ENCODE results near the gene RAB27B.

Gene RAB27B

DNA sequence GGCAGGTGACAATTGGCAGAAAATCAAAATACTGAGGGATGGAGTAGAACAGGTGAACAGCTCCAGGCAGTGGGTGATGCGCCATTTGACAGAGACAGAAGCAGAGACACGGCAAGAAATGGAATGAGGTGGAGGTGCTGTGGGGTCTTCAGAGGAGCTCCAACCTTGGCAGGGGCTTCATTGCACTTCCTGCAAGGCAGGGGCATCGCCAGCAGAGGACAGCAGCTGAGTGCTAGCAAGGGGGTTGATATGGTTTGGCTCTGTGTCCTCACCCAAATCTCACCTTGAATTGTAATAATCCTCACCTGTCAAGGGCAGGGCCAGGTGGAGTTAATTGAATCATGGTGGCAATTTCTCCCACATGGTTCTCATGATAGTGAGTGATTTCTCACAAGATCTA is 88.2 kb downstream of the RAB27B start:
- no peak for DNase-seq

DNA sequence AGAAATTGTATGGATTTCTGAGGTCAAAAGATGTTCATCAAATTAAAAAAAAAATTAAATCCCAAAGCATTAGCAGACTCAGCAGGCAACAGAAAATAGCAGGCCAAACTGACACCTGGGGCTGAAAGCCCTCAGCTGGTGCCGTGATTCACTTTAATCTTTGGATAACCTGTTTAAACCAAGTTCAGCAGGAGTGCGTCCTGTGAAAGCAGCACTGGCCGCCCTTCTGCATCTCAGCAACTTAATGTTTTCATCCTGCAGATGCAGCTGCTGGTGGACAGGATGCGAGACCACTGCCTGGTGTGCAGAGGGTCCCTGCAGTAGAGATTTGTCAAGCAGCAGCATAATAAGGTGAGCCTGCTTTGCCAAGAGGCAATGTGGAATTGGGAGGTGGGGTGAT is 89.8 kb downstream of the RAB27B start:
- DNase-seq: no peak

DNA sequence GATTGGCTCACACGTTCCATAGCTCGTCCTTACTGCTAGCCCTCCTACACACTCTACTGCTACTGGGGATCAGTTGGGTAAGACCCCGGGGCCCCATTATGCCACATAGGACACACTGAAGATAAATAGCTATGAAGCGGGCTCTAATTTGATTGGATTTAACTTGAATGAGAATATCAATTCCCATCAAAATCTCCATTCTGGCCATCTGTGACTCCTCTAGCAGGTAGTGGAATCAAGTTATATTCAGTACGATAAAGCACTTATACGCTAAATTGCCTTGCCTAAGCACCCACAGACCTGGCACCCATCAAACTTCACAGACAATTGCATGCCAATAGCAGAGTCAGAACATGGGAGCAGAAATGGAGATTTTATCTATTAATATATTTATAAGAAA is 91.1 kb downstream of the RAB27B start:
- DNase-seq: no peak

DNA sequence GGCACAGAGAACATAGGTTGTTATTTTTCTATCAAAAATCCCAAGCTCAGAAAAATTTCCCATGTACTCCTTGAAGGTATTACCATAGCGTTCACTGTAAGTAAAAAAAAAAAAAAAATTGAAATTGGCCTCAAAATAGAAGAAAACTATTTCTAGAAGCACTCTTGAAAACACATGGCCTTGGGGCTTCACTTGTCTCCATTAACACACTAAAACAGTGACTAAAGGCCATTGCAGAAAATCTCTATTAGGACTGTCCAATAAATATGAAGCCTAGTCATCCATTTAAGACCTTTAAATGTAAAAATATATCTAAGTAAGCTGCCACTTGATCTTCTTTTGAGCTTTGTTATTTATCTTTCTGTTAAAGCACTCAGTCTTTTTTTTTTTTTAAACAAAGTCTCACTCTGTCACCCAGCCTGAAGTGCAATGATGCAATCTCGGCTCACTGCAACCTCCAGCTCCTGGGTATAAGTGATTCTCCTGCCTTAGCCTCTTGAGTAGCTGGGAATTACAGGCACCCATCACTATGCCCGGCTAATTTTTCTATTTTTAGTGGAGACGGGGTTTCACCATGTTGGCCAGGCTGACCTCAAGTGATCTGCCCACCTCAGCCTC is 95.2 kb downstream of the RAB27B start:
- no peak for DNase-seq

DNA sequence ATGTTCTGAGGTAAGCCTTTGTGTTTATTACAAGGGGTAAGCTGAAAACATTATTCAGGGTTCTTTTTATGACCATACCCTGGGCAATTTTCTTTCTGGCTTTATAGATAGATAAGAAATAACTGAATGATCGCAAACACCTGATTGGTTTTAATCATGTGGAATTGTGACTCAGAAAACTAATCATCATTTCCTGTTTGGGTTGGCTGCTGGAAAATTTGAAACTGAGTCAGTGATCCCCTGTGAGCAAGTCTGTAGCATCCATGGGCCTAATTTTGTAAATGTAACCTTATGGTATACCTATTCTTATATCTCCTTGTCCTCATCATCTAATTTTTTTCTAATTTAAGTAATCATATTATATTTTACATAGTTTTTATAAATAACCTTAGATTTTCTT is 96.7 kb downstream of the RAB27B start:
- no peak for DNase-seq

DNA sequence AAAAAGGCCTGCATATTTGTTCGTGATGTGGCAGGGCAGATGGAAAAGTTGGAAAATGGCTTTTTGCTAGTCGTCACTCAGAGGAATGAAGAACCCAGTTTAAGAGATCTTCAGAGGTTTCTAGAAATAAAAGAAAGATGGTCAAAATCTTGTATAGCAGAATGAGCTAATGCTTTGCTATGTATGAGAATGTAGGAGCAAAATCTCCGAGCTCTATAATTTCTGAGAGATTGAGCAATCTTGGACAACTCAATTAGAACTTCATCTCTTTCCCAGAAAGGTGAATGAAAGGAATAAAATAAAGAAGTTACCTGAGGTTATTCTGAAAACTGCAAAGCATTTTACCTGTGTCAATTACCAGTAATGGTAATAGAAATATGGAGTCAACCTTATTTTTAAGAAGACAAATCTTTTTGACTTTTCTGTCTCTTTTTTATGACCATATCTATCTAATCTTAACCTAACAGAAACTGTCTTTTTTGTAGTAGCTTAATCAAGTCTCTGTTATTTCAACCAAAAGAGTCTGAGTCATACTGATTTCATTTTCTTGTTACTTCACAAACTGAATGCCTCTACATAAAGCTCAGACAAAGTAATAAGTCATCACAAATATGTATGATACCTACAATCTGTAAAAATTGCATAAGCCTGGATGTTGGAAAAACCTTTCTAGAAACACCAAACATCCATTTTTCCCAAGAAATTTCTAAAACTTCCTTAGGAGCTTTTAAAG is 98.5 kb downstream of the RAB27B start:
- no peak for DNase-seq

DNA sequence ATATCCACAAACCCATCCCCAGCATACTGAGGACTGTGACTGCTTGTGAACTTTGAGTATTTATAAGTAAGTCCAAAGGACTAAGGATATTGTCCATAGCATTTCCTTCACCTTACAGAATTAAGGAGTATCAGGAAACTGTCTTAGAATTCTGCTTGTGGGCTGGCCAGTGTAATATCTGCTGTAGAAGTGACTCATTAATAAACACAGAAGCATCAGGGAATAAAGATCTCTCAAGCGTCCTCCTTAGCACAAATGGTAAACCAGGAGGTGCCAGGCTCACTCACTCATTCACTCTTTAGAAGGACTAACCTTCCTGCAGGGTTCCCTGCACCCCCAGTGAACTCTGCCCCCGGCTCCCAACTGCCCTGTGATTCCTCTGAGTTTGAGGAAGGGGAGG is 100.0 kb downstream of the RAB27B start:
- DNase-seq: no peak

DNA sequence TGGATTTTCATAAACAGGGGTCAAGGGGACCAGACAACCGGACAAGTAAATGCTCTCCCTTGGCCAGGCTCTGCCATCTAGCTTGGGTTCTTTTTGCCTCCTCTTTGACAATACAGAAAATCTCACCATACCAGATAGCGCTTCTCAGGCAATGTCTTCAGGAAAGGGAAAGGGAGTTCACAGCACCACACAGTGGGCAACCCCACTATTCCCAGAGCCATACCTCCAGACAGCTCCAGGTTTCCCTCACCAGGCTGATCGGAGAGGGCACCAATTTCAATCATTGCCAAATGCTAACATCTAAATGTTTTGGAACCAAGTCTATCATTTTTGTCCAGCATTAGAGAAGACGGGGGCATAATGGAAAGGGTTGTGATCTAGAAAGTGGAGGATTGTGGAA is 102.9 kb downstream of the RAB27B start:
- DNase-seq: no peak

DNA sequence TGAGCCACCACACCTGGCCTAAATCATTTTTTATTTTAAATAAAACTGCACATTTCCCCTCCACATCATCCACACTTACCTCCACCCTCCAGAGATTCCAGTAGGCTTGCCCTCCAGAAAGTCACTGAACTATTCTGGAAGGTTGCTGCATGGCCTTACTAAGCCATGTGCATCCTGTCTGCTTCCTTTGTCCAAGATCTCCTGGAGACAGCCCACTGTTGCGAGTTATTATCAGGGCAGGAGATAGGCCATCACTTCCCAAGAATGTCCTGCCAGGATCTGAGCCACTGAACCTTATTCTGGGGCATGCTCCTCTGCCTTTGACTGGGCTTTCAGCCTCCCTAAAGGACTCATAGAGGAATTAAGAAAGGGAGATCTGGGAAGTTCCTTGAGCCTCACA is 104.2 kb downstream of the RAB27B start:
- DNase-seq: no peak

DNA sequence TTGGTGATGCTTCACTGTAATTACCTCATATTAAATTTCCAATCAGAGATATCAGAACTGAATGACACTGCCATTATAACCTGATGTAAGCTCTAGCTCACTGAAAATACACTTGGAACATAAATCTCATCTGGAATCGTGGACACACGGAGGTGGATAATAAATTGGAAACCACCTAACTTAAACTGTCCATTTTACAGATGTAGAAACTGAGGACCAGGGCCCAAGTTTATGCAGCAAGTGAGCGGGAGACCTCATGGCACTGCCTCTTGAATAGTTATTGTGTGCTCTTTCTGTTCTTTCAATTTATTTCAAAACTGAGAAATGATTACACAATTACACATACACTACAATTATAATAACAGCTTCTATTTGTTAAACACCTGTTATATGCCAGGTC is 110.2 kb downstream of the RAB27B start:
- DNase-seq: no peak

DNA sequence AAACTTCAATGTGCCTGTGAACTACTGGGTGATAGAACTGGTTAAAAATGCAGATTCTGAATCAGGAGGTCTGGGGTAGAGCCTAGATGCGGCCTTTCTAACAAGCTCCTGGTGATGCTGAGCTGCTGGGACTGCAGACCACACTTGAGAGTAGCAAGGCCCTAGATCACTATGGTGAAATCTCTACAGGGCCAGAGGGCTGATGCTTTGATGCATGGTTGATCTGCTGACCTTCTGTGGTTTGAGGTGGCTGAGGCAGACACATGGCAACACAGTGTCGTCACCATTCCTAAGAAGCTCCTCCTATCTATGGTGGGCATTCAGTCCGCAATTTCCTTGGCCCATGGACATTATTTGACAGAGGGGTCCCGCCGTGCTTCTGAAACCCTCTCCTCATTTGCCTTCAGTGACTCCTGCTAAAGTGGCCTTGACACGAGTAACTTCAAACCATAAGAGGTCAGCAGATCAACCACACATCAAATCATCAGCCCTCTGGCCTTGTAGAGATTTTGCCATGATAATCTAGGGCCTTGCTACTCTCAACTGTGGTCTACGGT is 111.2 kb downstream of the RAB27B start:
- no peak for DNase-seq

DNA sequence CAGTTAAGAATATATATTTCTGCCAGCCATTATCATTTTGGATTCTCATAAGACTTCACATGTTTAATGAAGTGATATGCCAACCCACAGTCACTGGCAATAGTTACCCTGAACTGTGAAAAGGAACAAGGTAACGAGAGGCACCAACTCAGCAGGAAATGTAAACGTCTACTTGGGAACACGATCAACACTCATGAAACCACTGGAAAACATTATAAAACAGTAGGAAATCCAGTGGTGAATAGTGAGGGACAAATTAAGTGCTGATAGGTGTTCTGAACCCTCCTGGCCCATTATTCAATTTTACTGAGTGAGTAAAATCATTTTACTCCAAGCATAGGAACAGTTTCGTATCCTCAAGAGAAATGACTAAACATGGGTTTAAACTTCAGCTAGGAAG is 113.9 kb downstream of the RAB27B start:
- DNase-seq: no peak

DNA sequence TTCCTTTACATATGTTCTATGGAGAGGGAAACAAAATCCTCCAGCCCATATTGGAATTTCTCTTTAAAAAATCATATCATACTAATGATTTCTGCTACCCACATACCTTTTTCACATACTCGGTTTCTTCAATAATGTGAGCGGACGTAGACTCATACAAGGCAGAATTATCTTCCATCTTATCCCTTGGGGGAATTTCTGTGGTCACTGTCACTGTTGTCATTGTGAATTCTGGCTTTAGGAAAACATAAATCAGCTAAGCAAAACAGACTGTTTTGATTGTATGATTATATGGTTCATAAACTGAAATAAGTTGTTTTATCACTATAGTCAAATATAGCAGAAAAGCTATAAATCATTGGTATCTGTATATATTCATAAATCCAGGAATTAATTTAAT is 114.3 kb downstream of the RAB27B start:
- no peak for DNase-seq

Data from CD4-positive, alpha-beta T cell treated with Interleukin-17A for 4 hours (primary cell).